ENCODE data around the gene BCL2L1.
"Not testable (repeated sequence)": the region's sequence is repeated elsewhere in the genome, so short reads cannot be mapped to it uniquely, and the experiment has no call there.

Gene BCL2L1

DNA sequence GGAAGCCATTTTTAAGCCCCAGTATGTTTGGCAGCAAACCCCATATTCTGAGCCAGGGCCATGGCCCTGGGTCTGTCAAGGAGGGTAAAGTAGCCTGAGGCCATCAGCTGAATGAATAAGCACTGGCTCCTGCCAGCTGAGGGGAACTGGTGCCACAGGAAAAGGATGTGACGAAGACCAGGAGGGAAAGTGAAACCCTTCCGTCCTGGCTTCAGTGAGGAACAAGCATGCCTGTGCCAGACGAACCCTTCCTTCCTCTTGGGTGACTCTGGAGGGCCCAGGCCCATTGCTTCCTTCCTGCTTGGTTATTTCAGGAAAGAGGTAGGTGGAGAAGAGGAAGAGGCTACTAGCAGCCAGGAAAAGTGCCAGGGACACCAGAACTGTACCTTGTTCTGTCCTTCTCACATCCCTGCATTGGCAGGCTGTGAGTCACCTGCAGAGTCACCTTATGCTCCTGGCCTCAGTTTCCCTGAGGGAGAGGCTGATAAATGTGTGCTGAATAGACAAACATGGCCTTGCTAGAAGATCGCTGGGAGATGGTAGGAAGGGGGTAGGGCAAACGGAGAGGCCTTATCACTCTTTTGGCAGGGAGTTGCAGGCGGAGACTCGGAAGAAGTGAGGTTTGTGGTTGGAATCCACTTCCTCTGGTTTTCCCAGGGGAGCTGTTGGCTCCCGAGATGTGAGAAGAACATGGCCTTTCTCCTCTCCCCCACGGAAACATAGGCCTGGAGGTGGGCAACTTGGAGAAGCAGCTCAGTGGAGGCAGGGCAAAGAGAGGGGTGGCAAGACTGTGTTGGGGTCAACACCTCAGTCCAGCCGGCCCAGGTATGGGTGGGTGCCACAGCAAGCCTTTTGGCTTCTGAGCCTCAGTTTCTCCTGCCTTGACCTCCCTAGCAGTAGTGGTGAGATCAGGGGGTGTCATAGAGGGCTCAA lies 47.5 kb downstream of the BCL2L1 start:
- H3K27me3 ChIP-seq (ENCODE audit: control insufficient read depth in 1 of 2, insufficient read depth in 2 of 2, low read length in 2 of 2) = no peaks in the 10 kb centered on the region
- H3K4me1 ChIP-seq (ENCODE audit: control insufficient read depth in 1 of 2, insufficient read depth in 2 of 2, low read length in 2 of 2) = peaks cover 49 to 65% of the 10 kb centered on the region in 2 donors
- H3K9me3 ChIP-seq (ENCODE audit: control insufficient read depth in 1 of 2, low read length in 2 of 2) = no peaks in the 10 kb centered on the region
- peak overlapping the region; percentile 28 for H3K27ac ChIP-seq (ENCODE audit: low read depth, low read length)
- peak overlapping the region; percentile 12 to 41 for H3K9ac ChIP-seq (ENCODE audit: low read depth in 1 of 2, low read length in 2 of 2)
- H3K4me3 ChIP-seq (ENCODE audit: low read depth in 1 of 2, low read length in 2 of 2) = peak overlapping the region; percentile 29 to 60
- H3K36me3 ChIP-seq (ENCODE audit: control insufficient read depth in 1 of 2, insufficient read depth in 2 of 2, low read length in 2 of 2) = peaks cover 13 to 30% of the 10 kb centered on the region in 2 donors

DNA sequence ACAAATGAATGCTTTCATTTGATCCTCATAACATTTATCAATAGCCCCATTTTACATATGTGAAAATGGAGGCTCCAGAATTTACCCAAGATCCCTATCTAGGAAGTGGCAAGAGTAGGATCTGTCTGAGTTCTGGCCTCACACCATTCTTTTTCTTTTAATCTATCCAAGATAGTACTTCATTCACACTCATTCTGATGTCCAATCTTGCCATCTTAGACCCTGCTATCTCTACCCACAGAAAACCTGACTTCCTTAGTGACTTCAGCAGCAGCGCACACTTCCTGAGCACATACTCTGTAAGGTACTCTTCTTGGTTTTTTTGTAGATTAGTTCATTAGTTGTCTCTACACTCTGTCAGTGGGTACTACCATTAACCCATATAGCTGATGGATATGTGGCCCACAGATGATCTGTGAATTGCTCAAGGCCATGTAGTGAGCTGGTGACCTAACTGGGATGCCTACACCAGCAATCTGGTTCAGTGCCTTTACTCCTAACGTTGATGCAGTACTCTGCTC lies 48.7 kb downstream of the BCL2L1 start:
- H3K27ac ChIP-seq (ENCODE audit: low read depth, low read length) = peak overlapping the region; percentile 11
- peaks cover 13 to 31% of the 10 kb centered on the region in 2 donors for H3K36me3 ChIP-seq (ENCODE audit: control insufficient read depth in 1 of 2, insufficient read depth in 2 of 2, low read length in 2 of 2)
- peaks cover 51 to 64% of the 10 kb centered on the region in 2 donors for H3K4me1 ChIP-seq (ENCODE audit: control insufficient read depth in 1 of 2, insufficient read depth in 2 of 2, low read length in 2 of 2)
- no peaks in the 10 kb centered on the region for H3K27me3 ChIP-seq (ENCODE audit: control insufficient read depth in 1 of 2, insufficient read depth in 2 of 2, low read length in 2 of 2)
- H3K4me3 ChIP-seq (ENCODE audit: low read depth in 1 of 2, low read length in 2 of 2) = no peak overlapping the region
- H3K9ac ChIP-seq (ENCODE audit: low read depth in 1 of 2, low read length in 2 of 2) = no peak overlapping the region
- no peaks in the 10 kb centered on the region for H3K9me3 ChIP-seq (ENCODE audit: control insufficient read depth in 1 of 2, low read length in 2 of 2)

DNA sequence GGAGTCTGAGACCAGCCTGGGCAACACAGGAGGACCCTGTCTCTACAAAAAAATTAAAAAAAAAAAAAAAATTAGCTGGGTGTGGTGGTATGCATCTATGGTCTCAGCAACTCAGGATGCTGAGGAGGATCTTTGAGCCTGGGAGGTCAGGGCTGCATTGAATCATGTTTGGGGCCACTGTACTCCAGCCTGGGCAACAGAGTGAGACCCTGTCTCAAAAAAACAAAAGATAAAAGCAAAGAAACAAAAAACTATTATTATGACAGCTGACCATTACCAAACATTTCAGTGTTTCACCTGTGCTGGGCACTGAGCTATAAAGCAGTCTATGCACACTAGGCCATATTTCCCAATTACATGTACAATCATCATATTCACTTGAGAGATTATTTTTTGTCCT lies 49.2 kb downstream of the BCL2L1 start:
- peaks cover 47 to 58% of the 10 kb centered on the region in 2 donors for H3K4me1 ChIP-seq (ENCODE audit: control insufficient read depth in 1 of 2, insufficient read depth in 2 of 2, low read length in 2 of 2)
- H3K36me3 ChIP-seq (ENCODE audit: control insufficient read depth in 1 of 2, insufficient read depth in 2 of 2, low read length in 2 of 2) = peaks cover 13 to 27% of the 10 kb centered on the region in 2 donors
- no peaks in the 10 kb centered on the region for H3K27me3 ChIP-seq (ENCODE audit: control insufficient read depth in 1 of 2, insufficient read depth in 2 of 2, low read length in 2 of 2)
- H3K9ac ChIP-seq (ENCODE audit: low read depth in 1 of 2, low read length in 2 of 2) = no peak overlapping the region
- H3K27ac ChIP-seq (ENCODE audit: low read depth, low read length) = no peak overlapping the region
- no peaks in the 10 kb centered on the region for H3K9me3 ChIP-seq (ENCODE audit: control insufficient read depth in 1 of 2, low read length in 2 of 2)
- H3K4me3 ChIP-seq (ENCODE audit: low read depth in 1 of 2, low read length in 2 of 2) = no peak overlapping the region

DNA sequence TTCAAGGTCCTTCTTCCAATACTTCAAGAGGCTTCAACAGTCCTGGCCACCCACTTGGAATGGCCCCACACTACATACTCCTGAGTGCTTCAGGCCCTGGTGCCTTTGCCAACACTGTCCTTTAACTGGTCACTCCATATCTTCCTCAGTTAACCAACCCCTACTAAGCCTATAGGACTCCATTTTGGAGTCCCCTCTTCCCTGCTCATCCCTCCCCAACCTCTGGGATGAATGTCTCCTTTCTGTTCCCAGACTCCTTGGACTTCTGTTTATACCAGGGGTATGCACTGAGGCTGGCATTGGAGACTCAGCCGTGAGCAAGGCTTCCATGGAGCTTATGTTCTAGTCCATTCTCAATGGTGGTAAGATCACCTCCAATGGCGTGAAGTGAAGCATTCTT lies 51.3 kb downstream of the BCL2L1 start:
- Histone ChIP-seq H3K9me3 (ENCODE audit: control insufficient read depth in 1 of 2, low read length in 2 of 2) (no peaks in the 10 kb centered on the region), H3K27me3 (ENCODE audit: control insufficient read depth in 1 of 2, insufficient read depth in 2 of 2, low read length in 2 of 2) (no peaks in the 10 kb centered on the region), H3K4me3 (ENCODE audit: low read depth in 1 of 2, low read length in 2 of 2) (no peak overlapping the region), H3K36me3 (ENCODE audit: control insufficient read depth in 1 of 2, insufficient read depth in 2 of 2, low read length in 2 of 2) (peaks cover 7 to 20% of the 10 kb centered on the region in 2 donors), H3K9ac (ENCODE audit: low read depth in 1 of 2, low read length in 2 of 2) (no peak overlapping the region), H3K27ac (ENCODE audit: low read depth, low read length) (peak overlapping the region; percentile 69), H3K4me1 (ENCODE audit: control insufficient read depth in 1 of 2, insufficient read depth in 2 of 2, low read length in 2 of 2) (peaks cover 48 to 58% of the 10 kb centered on the region in 2 donors)

DNA sequence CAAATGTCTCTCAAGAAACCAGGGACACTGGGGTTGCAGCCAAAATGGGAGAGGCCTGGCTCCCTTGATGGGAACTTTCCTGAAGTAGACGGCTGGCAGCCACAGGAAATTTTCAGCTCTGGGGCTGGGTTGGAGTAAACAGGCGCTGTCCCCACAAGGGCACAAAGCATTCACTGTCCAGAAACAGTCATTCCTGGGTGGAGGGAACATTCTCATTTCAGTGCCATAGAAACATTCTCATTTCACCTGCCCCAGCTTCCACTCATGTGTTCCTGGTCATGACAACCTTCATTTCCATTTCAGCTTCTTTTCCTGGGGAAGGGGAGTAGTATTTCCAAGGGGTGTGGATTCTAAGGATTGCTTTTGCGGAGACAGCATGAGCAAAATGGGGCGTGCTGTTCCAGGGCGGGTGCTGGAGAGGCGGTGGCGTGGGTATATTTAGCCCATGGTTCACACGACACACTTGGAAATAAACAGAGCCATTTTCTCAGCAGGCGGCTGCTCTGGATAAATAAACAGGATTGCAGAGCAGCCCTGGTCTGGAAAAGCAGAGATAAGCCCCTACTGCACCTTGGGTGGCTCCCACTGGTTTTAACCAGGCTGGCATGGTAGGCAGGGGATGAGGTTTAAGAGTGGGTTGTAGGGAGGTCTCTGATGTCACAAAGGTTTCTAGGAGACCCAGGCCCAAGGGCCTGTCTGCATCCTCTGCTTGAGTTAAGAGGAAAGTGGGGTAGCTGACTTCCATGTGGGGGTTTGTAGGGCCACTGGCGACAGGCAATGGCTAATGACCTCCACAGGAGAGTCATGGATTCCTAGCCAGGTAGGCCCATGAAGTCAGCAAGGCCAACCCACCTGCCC lies 52.1 kb downstream of the BCL2L1 start:
- H3K36me3 ChIP-seq (ENCODE audit: control insufficient read depth in 1 of 2, insufficient read depth in 2 of 2, low read length in 2 of 2) = peaks cover 10 to 27% of the 10 kb centered on the region in 2 donors
- no peaks in the 10 kb centered on the region for H3K9me3 ChIP-seq (ENCODE audit: control insufficient read depth in 1 of 2, low read length in 2 of 2)
- no peak overlapping the region for H3K4me3 ChIP-seq (ENCODE audit: low read depth in 1 of 2, low read length in 2 of 2)
- H3K27me3 ChIP-seq (ENCODE audit: control insufficient read depth in 1 of 2, insufficient read depth in 2 of 2, low read length in 2 of 2) = no peaks in the 10 kb centered on the region
- H3K9ac ChIP-seq (ENCODE audit: low read depth in 1 of 2, low read length in 2 of 2) = no peak overlapping the region
- H3K4me1 ChIP-seq (ENCODE audit: control insufficient read depth in 1 of 2, insufficient read depth in 2 of 2, low read length in 2 of 2) = peaks cover 44 to 58% of the 10 kb centered on the region in 2 donors
- peak overlapping the region; percentile 69 for H3K27ac ChIP-seq (ENCODE audit: low read depth, low read length)

DNA sequence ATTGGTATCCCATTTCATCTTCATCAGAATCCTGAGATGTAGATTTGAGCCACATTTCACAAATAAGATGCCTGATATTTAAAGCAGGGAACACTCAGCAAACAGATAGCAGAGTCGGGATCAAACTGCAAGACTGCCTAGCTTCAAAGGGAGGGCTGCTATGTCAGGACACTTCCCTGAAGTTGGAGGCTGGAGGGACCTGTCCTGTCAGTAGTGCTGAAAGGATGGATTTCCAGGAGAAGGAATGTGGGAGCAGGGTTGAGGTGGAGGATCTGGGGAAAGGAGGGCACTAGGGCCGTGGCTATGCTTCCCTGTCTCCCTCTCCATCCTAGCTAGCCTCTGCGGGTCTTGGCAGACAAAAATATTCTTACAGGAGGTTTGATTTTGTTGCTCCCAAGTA lies 52.8 kb downstream of the BCL2L1 start:
- H3K27ac ChIP-seq (ENCODE audit: low read depth, low read length) = peak overlapping the region; percentile 46
- no peak overlapping the region for H3K4me3 ChIP-seq (ENCODE audit: low read depth in 1 of 2, low read length in 2 of 2)
- H3K4me1 ChIP-seq (ENCODE audit: control insufficient read depth in 1 of 2, insufficient read depth in 2 of 2, low read length in 2 of 2) = peaks cover 42 to 58% of the 10 kb centered on the region in 2 donors
- no peak overlapping the region for H3K9ac ChIP-seq (ENCODE audit: low read depth in 1 of 2, low read length in 2 of 2)
- no peaks in the 10 kb centered on the region for H3K9me3 ChIP-seq (ENCODE audit: control insufficient read depth in 1 of 2, low read length in 2 of 2)
- no peaks in the 10 kb centered on the region for H3K27me3 ChIP-seq (ENCODE audit: control insufficient read depth in 1 of 2, insufficient read depth in 2 of 2, low read length in 2 of 2)
- H3K36me3 ChIP-seq (ENCODE audit: control insufficient read depth in 1 of 2, insufficient read depth in 2 of 2, low read length in 2 of 2) = peaks cover 15 to 34% of the 10 kb centered on the region in 2 donors

DNA sequence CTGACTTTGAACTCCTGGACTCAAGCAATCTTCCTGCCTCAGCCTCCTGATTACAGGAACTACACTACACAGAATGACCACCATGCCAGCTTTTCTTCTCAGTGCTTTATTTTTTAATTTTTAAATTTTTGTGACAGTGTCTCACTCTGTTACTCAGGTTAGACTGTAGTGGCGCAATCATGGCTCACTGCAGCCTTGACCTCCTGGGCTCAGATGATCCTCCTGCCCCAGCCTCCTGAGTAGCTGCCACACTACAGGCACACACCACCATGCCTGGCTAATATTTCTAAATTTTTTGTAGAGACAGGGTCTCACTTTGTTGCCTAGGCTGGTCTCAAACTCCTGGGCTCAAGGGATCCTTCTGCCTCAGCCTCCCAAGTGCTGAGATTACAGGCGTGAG lies 53.7 kb downstream of the BCL2L1 start:
- H3K9me3 ChIP-seq (ENCODE audit: control insufficient read depth in 1 of 2, low read length in 2 of 2); H3K9ac ChIP-seq (ENCODE audit: low read depth in 1 of 2, low read length in 2 of 2); H3K27me3 ChIP-seq (ENCODE audit: control insufficient read depth in 1 of 2, insufficient read depth in 2 of 2, low read length in 2 of 2); H3K27ac ChIP-seq (ENCODE audit: low read depth, low read length); H3K4me3 ChIP-seq (ENCODE audit: low read depth in 1 of 2, low read length in 2 of 2): not testable (repeated sequence)
- H3K36me3 ChIP-seq (ENCODE audit: control insufficient read depth in 1 of 2, insufficient read depth in 2 of 2, low read length in 2 of 2) = peaks cover 15 to 31% of the 10 kb centered on the region in 2 donors
- peaks cover 40 to 59% of the 10 kb centered on the region in 2 donors for H3K4me1 ChIP-seq (ENCODE audit: control insufficient read depth in 1 of 2, insufficient read depth in 2 of 2, low read length in 2 of 2)

DNA sequence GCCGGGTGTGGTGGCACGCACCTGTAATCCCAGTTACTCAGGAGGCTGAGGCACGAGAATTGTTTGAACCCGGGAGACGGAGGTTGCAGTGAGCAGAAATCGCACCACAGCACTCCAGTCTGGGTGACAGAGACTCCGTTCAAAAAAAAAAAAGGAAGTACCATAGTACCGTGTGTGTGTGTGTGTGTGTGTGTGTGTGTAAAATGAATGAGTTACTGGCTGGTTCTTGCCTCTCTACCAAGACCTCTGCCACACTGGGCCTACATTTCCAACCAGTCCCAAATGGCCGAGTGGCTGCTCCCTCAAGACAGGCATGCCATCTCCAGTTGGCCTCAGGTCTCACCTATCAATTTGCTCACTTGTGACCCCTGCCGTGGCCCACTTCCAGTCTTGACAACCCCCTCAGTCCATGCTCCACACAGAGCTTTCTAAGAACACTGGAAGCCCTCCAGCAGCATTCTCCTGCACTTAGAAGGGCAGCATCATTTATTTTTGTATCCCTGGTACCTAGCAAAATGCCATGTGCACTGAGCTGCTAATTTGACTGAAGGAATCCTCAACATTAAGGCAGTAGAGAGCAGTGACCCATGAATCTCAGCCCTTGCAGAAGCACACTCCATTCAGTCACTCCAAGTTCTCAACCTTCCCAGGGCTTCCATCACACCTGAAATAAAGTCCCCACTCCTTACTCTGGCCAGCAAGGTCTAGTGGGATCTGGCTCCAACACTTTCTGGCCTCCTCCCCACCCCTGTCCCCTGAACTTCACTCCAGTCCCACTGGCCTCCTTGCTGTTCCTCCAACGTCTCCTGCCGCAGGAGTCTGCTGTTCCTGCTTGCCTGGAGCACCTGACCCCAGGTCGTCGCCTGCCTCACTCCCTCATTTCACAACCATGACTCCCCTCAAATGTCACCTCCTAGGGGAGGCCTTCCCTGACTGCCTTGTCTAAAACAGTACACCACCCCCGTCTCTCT lies 55.1 kb downstream of the BCL2L1 start:
- H3K36me3 ChIP-seq (ENCODE audit: control insufficient read depth in 1 of 2, insufficient read depth in 2 of 2, low read length in 2 of 2) = peaks cover 15 to 29% of the 10 kb centered on the region in 2 donors
- H3K9me3 ChIP-seq (ENCODE audit: control insufficient read depth in 1 of 2, low read length in 2 of 2) = no peaks in the 10 kb centered on the region
- no peak overlapping the region for H3K27ac ChIP-seq (ENCODE audit: low read depth, low read length)
- H3K4me1 ChIP-seq (ENCODE audit: control insufficient read depth in 1 of 2, insufficient read depth in 2 of 2, low read length in 2 of 2) = peaks cover 47 to 63% of the 10 kb centered on the region in 2 donors
- no peaks in the 10 kb centered on the region for H3K27me3 ChIP-seq (ENCODE audit: control insufficient read depth in 1 of 2, insufficient read depth in 2 of 2, low read length in 2 of 2)
- H3K4me3 ChIP-seq (ENCODE audit: low read depth in 1 of 2, low read length in 2 of 2) = no peak overlapping the region
- H3K9ac ChIP-seq (ENCODE audit: low read depth in 1 of 2, low read length in 2 of 2) = no peak overlapping the region

DNA sequence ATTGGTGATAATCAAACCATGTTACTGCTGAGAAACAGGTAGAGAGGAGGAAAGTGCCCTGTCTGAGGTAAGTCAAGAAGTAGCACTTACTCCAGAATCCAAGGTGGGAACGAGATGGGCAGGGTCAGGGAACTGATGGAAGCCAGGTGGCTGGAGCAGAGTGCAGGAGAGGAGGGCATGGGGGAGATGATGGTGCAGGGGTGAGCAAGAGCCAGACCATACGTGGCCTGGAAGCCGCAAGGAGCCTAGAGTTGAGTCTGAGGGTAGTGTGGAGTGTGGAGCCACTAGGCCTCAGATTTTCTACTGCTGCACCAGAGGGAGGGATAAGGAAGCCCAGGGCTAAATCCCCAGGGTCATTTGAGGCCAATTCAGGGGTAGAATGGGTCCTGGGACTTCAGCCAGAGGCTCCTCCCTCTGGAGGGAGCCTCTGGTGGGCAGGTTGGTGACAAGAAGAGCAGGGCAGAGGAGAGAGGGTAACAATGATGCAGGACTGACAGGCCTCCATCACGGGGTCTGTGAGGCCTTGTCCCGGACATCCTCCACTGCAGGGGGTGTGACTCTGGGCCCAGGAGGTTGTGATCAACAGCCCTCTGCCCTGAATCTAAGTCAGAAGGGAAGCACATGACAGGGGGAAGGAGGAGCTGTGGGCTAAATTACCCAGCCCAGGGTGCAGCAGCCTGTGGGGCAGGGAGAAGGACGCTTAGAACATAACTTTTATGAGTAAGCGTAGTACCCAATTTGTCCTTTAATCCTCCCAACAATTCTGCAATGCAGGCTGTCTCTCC lies 56.2 kb downstream of the BCL2L1 start:
- H3K9ac ChIP-seq (ENCODE audit: low read depth in 1 of 2, low read length in 2 of 2) = no peak overlapping the region
- H3K36me3 ChIP-seq (ENCODE audit: control insufficient read depth in 1 of 2, insufficient read depth in 2 of 2, low read length in 2 of 2) = peaks cover 15 to 27% of the 10 kb centered on the region in 2 donors
- no peak overlapping the region for H3K4me3 ChIP-seq (ENCODE audit: low read depth in 1 of 2, low read length in 2 of 2)
- H3K27me3 ChIP-seq (ENCODE audit: control insufficient read depth in 1 of 2, insufficient read depth in 2 of 2, low read length in 2 of 2) = no peaks in the 10 kb centered on the region
- H3K9me3 ChIP-seq (ENCODE audit: control insufficient read depth in 1 of 2, low read length in 2 of 2) = no peaks in the 10 kb centered on the region
- H3K27ac ChIP-seq (ENCODE audit: low read depth, low read length) = peak overlapping the region; percentile 13
- H3K4me1 ChIP-seq (ENCODE audit: control insufficient read depth in 1 of 2, insufficient read depth in 2 of 2, low read length in 2 of 2) = peaks cover 57 to 66% of the 10 kb centered on the region in 2 donors

All from duodenal mucosa (tissue), 2 donors.